HG03039 (cell line): Measurements from ENCODE around the gene REM2.
"Not testable (repeated sequence)": the region's sequence is repeated elsewhere in the genome, so short reads cannot be mapped to it uniquely, and the experiment has no call there.

Experiments used
- ATAC-seq: cut with Tn5 transposase; IDR thresholded peaks from one replicate; pipeline ENCODE4 v1.9.1; 2021; ENCODE audit warnings: mild to moderate bottlenecking, moderate library complexity; ENCODE audit not compliant: unreplicated experiment

REM2 gene

DNA sequence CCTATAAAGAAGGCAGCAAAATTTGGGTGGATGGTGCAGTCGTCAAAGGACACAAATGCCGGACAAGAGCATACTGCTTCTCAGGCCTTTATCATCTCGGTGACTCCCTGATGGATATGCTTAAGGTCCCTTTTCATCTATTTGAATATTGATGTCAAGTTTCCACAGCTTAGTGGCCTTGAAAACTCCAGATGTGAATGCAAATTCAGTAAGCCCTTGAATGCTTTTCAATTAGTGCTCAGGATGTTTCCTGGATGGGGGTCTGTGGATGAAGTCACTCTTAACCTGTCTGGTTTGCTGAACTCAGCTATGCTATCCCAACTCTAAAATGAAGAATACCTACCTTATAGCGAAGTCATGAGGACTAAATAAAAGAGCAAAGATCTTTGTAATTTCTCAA, 10.7 kb downstream of the REM2 start:
- no peak for ATAC-seq

DNA sequence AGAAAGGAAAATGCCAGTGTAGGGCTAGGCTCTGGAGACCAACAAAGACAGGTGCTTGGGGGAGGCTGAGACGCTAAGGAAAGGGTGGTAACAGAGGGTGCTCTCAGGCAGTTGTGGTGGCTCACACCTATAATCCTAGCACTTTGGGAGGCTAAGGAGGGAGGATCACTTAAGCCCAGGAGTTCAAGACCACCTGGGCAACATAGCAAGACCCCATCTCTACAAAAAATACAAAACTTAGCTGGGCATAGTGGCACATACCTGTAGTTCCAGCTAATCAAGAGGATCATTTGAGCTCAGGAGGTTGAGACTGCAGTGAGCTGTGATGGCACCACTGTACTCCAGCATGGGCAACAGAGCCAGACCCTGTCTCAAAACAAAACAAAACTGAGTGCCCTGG, 12.4 kb downstream of the REM2 start:
- no peak for ATAC-seq

DNA sequence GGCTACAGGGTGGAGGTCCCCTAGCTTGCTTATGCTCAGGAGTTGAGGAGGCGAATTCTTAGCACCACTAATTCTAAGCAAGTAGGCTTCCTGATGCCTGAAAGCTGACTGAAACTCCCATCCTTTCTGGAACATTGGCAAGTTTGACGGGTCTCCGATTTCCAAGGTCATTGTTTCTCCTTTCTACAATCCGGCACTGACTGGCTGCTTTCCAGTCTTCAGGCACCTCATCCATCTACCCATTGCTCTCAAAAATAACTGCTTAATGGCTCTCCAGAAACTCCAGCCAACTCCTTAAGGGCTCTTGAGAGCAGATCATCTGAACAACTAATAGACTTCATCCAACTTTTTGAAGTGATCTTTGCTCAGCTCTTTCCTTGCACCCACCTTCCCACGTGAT, 13.3 kb downstream of the REM2 start:
- no peak for ATAC-seq

DNA sequence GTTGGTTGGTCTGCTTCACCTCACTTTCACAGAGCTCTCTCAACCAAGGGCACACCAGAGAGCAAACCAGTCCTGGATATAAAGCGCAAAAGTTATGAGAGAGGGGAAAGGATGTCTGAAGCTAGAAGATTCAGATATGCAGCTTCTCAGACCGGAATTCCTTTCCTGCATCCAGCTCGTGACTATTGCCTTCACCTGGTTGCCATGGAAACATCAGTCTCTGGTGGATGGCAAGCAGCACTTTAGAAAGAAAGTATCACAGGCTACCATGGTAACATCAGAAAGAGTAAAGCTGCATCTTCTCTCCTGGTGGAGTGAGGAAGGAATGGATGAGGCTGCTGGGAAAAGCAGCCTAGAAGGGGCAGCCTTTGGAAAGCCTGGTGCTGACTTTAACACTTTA, 13.7 kb downstream of the REM2 start:
- ATAC-seq: no peak

DNA sequence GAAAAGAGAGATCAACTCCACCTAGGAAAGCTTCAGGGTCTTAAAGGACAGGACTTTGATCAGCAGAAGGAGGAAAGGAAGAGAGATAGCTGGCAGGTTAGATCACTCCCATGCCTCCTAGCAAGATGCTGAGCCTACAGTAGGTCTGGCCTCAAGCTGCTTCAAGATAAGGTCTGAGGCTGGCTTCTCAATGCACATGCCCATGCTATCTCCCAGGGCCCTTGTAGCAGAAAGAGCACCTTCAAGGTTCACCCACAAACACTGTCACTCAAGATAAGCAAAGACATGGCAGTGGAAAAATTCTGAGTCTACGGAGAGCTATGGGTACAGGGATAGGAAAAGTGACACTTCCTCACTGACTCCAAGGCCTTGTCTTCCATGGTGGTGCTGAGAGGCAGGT, 14.3 kb downstream of the REM2 start:
- ATAC-seq: no peak

DNA sequence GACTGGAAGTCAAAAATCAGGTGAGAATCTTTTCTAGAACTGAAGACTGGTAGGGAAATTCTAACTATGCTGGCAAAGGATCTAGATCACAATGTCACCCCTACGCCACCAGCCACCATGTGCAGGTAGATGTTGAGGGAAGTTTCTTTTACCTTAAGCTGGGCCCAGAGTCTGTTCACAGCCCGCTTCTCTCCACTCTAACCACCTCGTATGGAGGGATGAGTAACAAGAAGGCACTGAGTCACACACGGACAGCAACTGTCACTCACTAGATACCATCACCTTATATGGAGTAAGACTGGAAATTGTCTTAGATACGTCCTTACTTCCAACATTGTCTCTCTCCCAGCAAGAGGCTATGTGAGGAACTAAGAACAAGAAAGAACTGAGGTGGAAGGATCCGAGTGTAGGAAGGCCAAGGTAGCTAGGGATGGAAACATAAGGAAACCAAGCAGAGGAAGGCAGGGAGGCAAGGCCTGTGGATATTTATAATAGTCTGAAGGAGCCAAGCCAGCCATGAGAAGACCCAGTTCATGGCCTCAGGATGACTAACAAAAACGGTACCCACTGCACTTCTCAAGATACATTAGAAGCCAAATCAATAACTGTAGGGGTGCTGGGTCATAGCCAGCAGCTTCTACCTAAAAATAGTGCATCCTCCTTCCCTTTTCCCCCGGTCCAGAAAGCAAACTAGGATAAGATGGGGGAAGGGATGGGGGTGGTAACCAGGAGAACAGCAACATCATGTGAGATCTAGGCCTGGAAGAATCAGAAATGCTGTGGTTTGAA, 15.5 kb downstream of the REM2 start:
- no peak for ATAC-seq

DNA sequence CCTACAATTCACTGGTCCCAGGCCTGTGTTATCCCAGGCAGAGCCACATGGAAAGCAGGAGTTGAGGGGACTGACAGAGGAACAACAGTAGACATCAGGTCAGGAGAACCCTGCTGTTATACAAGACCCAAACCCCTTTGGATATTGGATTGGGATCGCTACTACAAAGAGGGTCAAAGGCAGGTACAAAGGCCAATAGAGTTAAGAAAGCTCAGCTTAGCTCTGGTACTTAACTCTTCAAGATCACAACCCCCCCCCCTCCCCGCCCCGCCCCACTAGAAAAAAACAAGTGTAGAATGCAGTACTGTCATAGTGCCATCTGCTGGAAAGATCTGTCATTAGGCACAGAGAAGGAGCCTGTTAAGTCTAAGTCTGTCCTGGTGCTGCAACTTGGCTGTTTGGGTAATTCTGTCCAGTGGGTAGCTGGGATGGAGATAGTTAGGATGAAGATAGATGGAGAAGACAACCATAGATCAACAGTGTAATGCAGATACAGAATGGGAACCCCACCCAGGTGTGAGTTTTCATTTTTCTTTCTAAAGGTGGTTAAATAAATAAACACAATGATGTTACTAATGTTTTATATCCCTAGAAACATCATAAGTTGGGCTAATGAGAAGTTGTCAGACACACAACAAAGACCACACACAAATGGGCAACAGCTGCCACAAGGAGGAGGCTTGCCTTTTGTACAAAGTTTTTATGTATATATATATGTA, 17.2 kb downstream of the REM2 start:
- ATAC-seq: no peak

DNA sequence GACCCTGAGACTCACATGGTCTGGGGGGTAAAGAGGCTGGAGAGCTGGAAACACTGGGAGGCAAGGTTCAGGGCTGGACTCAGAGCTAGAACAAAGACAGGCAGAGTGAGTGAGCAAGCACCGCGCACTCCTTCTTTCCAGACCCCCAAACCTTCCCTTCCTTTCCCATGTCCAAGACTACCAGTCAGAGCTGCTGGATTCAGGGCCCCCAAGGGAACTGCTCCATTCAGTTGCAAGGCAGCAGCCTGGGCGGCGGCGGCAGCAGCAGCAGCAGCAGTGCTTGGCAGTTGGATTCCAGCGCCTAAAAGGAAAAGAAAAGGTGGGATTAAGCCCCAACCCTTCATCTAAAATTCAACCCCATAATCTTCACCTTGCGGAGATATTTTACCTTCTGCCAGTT, 18.8 kb downstream of the REM2 start:
- ATAC-seq: no peak

DNA sequence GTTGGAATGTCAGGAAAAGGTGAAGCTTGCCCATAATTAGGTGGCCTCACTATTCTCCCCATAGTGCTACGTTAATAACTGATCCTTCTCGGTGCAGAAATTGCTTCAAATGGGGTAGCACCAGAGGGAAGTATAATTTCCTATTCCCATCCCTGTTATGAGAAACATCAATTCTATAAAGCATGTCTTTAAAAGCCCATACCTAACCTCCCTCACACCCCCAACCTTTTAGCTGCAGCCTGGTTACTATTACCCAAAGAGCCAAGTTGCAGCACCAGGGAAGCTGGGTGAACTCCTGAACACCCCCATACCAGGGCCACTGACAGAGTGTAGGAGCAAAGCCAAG, 20.7 kb downstream of the REM2 start:
- ATAC-seq: no peak

DNA sequence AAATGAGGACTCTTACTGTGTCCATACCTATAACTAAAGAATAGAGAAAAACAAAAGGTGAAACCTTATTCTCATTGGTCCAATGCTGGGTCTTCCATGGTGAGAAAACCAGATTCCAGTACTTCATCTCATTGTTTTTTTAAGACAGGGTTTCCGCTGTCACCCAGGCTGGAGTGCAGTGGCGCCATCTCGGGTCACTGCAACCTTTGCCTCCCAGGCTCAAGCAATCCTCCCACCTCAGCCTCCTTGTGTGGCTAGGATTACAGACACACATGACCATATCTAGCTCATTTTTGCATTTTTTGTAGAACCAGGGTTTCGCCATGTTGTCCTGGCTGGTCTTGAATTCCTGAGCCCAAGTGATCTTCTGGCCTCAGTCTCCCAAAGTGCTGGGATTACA, 22.6 kb downstream of the REM2 start:
- no peak for ATAC-seq

DNA sequence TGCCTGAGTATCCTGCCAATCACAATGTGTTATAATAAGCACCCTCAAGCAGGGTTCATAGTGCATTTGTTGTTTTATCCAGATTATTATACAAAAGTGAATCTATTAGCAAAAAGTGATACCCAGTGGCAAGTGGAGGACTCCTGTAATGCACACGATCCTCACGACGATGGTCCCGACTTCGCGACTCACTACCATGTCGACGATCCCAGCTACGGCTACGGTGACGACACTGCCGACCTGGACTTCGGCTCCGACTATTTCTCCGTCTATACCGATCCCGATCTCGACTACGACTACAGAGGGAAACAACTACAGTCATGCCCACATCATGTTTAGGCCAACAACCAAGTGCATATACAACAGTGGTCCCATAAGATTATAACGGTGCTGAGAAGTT, 23.1 kb downstream of the REM2 start:
- ATAC-seq: no peak

DNA sequence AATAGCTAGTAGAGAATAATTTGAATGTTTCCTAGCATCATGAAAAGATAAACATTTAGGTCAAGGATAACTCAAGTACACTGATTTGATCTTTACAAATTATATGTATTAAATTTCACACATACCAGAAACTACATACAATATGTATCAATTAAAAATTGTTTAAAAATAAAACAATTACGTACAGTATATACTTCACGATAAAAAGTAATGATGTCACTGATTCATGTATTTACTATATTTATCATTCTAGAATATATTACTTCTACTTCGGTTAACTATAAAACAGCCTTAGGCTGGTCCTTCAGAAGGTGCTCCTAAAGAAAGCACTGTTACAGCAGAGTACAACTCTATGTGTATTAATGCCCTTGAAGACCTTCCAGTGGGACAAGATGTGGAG, 24.4 kb downstream of the REM2 start:
- no peak for ATAC-seq

DNA sequence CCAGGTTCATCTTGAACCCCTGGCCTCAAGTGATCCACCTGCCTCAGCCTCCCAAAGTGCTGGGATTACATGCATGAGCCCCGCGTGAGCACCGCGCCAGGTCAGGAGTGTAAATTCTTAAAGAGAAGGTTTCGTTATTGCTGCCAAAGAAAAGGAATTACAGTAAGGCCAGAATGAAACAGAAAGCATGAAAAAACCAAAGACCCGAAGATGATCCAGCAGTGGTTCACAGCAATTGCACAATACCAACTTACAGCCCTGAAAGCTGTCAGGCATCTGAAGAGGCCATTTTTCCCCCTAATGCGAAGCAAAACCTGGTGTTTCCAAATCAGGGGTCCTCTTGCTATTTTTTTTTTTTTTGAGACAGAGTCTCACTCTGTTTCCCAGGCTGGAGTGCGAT, 25.6 kb downstream of the REM2 start:
- ATAC-seq: no peak

DNA sequence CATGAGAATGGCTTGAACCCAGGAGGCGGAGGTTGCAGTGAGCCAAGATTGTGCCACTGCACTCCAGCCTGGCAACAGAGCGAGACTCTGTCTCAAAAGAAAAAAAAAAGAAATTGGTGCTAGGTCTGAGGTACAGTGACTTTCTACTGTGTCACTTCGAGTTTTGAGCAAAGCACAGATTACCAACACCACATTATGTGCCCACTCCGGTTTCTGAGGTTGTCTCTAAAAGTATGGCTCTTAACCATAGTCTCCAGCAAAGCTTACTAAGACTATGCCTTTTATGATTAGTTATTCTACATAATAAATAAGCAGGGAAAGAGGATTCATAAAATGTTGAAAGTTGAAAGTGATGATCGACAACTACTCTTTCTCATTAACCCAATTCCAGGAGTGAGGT, 27.9 kb downstream of the REM2 start:
- no peak for ATAC-seq

DNA sequence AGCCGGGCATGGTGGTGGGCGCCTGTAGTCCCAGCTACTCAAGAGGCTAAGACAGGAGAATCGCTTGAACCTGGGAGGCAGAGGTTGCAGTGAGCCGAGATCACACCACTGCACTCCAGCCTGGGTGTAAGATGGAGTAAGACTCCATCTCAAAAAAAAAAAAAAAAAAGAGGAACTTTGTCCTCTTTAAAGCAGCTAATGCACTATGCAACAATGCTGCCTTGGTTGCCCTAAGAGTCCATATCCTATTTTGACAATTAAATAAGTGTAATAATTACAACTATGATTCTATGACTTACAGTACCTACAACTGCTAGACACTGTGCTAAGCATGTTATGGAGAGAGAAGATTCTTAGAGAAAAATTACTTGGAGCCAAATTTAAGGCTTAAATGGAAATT, 31.8 kb downstream of the REM2 start:
- not testable (repeated sequence) for ATAC-seq

DNA sequence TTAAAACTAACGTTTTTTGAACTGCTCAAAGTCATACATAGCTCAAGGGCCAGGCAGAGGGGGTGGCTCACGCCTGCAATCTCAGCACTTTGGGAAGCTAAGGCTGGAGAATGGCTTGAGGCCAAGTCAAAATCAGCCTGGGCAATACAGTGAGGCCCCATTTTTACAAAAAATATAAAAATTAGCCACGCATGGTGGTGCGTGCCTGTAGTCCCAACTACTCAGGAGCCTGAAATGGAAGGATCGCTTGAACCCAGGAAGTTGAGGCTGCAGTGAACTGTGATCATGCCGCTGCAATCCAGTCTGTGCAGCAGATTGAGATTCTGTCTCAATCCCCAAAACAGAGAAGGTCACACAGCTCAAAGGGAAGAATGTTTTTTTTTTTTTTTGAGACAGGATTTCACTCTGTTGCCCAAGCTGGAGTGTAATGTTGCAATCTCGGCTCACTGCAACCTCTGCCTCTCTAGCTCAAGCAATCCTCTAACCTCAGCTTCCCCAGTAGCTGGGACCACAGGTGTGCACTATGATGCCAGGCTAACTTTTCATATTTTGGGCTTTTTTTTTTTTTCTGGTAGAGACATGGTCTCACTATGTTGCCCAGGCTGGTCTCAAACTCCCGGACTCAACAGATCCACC, 33.0 kb downstream of the REM2 start:
- ATAC-seq: no peak

DNA sequence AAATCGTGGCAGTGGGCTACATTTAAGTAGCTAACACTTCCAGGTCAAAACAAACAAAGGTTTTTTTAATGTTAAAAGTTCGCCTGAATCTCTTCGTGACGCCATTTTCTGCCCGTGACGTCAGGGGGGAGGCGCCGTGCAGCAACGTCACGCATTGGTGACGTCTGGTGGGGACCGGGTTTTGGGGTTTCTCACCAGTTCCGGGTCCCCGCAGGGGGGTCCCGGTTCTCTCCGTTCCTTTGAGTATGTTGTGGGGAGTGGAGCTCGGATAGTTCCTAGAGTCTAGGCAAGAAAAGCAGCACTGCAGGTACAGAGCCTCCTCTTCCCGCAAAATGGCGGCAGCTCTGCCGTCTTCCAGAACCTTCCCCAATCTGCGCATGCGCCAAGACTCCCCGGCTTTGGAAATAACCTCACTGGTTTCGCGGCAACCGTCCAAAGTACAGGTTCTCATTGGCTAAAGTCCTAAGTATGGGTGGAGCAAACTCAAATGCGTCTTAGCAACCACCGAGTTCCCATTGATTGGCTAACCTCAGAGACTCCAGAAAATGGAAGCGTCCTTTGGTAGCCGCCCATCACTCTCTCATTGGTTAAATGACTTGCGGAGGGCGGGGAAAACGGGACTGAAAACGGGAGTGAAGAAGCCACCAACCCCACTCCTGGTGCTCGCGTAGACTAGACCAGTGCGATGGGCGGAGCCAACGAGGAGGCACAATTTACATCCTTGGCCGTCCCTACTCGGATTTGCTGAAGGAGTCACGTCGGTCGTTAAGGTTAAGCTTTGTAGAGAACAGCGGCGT, 36.0 kb downstream of the REM2 start, which contains the start of gene RBM23:
RBM23 (minus strand) TSS at position 346 of the 797 bp plus-strand sequence.
- ATAC-seq: peak; percentile 88

DNA sequence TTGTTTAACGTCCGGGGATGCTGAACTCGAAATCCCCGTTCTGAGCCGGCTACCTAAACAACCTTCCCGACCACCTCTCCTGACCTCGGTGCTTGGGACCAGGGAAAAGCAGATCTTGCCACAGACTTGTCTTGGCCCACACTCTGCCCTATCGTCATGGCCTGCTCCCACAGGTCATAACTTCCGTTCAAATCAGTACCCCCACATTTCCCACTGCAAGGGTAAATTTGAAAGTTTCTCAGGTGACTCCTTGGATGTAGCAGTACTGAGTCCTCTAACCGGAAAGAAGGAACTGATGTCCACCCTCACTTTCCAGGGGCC, 36.5 kb downstream of the REM2 start:
- ATAC-seq: no peak

DNA sequence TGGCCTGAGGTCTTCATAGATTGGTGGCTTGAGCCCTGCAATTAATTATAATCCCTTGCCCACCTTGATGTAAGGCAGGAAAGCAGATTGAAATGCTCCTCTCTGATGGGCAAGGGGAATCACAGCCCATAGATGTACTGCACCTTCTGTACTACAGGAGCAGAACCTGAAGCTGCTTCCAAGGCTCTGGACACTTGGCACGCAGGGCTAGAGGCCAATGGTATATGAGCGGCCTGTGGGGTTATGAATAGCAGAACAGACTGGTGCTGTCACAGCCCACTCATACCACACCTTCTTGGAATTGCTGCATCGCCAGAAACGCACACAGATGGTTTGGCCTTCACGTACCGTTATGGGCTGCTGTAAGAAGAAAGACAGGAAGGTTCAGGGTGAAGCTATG, 37.7 kb downstream of the REM2 start:
- no peak for ATAC-seq

DNA sequence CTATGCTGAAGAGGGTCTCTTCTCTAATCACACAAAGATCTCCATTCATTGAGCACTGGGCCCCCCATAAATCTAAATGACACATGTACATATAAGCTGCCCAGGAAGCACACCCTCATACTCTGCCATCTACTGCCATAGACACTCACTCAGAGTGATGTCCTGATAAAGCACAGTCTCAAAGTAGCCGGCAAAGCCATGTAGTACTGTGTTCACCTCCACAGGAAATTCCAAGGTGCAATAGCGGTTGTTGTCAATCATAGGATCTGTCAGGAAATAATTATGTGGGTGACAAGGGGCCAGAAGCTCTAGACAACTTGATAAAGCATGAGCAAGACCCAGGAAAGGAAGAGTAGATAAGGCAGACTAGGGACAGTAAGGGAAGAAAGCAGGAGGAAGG, 39.3 kb downstream of the REM2 start:
- no peak for ATAC-seq

DNA sequence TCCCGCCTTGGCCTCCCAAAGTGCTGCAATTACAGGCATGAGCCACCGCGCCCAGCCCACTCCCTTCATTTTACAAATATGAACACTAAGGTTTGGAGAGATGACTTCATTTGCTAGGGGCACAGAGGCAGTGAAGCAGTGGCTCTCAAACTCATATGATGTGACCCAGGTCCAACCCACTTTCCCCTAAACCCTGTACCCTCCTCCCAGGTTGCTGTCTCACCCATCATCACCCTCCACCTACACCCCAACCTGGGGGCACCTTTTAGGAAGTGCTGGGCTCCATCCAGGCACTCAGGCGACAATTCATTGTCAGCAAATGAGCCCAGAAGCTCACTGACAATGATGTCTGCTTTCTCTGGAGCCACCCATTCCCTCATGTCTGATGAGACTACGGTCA, 40.7 kb downstream of the REM2 start:
- ATAC-seq: no peak

DNA sequence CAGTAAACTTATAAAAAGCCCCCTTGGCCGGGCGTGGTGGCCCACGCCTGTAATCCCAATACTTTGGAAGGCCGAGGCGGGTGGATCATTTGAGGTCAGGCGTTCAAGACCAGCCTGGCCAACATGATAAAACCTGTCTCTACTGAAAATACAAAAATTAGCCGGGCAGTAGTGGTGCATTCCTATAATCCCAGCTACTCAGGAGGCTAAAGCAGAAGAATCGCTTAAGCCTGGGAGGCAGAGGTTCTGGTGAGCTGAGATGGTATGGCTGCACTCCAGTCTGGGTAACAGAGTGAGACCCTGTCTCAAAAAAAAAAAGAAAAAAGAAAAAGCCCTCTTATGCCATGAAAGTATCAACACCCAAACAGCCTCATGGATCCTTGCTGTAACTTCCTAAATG, 42.5 kb downstream of the REM2 start:
- no peak for ATAC-seq
